Activated naive CD8-positive, alpha-beta T cell treated with anti-CD3 and anti-CD28 coated beads, Interleukin-2, amount 50 U/mL, for 16 hours (primary cell): Measurements from ENCODE around the gene EFCAB14.
"Not testable (repeated sequence)": the region's sequence is repeated elsewhere in the genome, so short reads cannot be mapped to it uniquely, and the experiment has no call there.

Experiments
- DNase-seq: peaks from one replicate; pipeline ENCODE4 v3.0.0-alpha.2; 2020; ENCODE audit warnings: low read depth, low spot score

The EFCAB14 gene

DNA sequence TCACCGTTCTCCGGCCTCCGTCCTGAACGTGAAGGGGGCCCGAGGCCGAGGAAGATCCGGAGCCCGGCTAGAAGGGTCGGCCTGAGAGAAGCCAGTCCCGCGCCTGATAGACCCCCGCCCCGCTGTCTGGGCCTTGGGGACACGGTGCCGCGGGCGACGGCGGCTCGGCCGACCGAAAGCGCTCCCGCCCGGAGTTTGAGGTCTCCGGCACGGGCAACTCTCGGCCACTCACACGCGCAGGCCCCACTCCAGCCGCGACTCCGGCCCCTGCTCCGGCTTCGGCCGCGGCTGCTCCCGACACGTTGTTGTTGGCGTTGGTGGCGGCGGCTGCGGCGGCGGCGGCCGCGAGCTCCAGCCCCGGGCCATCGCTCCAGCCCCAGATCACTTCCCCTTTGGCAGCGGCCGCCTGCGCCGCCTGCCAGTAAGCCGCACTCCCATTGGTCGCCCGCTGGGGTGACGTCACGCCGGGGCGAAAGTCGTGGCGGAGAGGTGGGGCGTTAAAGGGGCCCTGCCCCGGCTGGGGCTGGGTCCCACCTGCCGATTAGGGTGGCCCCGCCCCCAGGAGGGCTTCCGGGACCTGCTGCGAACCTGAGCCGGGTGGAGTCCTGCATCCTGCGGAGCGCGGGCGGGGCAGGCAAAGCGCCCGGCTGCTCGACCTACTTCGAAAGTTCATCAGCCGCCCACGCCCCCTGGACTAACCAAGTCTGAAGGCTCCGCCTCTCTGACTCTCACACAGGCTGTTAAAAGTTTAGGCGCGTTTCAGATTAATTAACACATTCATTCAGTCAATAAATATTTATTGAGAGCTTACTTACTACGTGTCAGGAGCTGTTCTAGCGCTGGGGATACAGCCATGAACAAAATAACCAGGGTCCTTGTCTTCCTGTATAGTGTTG, at the start of gene EFCAB14:
Gene EFCAB14 (minus strand): TSS at position 388 of the 896 bp plus-strand sequence. CDS start 1,027 bp downstream, outside the sequence.
- peak; percentile 96 for DNase-seq

- DNase-seq: no peak
Measured at GRCh38 chr1:46768445-46768844, 49.5 kb upstream of the EFCAB14 start.

DNA sequence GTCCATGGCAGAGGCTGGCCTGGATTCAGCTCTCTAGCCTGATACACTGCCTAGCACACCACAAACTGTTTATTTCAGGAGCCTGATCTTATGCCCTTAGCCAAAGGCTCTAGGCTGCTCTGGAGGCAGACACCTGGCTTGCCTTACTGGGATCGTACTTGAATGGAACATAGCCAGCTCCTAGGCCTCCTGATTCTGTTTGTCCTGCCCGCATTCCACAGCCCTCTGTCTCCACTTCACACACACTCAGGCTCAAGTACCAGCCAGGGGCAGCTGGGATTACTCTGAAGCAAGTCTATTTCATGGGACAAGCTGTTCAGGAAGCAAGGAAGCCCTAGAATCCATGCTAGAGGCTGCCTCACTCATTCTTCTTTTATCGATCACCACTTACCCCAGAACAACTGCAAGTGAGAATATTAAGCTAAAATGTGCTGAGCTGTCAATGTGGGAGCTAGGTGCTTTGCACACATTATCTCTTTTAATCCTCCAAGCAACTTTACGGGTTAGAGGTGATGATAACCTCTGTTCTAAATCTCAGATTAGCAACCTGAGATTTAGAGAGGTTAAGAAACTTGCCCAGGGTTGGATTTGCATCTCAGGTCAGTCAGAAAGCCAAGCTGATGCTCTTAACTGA, 48.9 kb upstream of the EFCAB14 start:
- no peak for DNase-seq

DNA sequence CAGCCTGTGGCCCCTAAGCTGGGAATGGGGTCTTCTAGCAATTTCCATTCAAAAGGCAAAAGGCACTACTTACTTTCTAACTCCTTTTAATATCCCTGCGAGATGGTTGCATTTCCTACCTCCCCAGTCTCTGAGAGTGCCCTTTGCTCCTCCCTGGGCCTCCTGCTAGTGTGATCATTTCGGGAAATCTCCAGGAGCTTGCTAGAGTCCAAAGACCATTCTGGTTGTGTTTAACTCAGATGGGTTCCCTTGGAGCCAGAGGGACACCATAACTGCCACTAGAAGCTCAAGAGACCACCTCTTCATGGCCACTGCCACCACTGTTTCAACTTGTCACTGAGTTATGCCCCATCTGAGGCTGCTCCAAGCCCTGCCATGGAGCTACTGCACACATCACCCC, 45.5 kb upstream of the EFCAB14 start:
- DNase-seq: no peak

DNA sequence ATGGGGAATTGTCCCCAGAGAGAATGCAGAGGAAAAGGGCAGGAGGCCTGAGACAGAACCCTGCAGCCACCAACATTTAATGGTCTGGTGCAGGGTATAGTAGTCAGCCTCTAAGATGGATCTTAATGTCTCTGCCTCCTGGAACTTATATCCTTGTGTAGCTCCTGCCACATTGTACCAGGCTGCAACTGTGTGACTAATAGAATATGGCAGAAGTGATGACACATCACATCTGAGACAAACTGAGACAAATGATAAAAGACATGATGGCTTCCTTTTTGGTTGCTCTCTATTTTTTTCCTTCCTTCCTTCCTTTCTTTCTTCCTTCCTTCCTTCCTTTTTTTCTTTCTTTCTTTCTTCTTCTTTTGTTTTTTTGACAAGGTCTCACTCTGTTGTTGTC, 42.8 kb upstream of the EFCAB14 start:
- DNase-seq: no peak

GRCh38 chr1:46760558-46761166, 41.7 kb upstream of the EFCAB14 start:
- DNase-seq: no peak

DNA sequence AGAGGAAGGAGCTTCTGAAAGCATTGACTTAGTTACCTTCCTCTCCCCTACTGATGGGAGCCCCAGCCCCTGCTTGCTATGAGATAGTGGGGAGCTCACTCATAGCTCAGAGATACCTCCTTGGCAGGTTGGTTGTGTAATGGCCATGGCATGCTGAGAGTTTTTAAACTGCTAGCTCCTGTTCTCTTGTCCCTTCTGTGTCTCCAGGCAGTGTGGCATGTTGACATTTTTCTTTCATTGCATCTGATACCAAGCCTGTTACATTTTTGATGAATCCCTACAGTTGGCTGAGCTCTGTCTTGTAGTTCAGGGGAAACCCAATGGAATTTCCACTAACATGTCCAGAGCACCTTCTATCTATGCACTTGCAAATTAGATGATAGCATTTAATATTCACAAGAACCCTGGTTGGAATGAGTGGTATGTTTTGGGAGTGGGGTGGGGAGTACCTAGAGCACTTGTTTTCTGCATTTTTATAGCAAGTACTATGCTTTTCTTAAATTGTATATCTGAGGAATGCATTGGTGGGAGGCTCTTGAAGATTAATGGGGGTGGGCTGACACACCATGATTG, 39.1 kb upstream of the EFCAB14 start:
- no peak for DNase-seq

DNA sequence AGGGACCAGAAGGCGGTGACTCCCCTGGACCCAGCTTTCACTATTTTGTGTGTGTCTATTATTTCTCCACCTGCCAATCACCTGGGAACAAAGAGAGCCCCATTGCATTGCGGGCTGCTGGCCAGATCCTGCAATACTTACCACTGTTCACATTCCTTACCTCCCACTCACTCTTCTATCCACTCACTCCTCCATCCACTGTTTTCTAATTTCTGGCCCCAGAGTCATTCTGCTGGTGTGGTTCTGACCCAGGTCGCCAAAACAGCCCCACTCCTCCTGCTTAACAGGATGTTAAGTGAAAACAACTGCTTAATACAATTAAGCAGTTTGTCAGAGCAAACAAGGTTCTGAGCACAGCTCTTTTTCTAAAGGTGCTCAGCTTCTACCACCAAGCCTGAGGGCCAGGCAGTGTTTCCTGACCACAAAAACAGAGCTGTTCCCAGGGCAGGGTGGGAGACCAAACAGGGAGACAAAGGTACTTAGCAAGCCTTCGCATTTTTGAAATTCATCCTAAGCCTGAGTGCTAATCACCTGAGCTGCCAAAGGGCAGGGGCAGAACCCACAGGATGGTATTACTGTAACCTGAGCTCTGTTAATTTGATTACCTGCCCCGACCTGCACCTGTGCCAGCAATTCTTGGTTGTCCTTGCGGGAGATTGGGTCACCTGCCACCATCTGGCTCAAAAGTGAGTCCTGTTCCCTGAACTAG, 38.5 kb upstream of the EFCAB14 start:
- no peak for DNase-seq

- DNase-seq: no peak
Measured at GRCh38 chr1:46755121-46755520, 36.2 kb upstream of the EFCAB14 start.

DNA sequence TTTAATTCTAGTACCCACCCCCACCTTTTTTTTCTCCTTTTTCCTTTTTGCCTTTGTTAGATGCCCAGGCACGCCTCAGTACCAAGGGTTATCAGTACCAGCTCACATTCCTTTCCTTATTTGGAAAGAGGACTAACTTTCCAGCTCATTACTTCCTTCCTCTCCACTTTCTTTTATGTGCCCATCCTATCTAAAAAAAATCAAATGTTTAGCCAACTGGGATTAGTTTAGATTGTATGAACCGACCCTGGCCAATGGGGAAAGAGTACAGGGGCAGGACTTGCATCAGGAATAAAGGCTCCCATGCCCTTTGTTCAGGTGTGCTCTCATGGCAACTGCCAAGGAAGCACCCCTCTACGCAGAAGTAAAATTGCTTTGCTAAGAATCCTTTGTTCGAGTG, 35.8 kb upstream of the EFCAB14 start:
- DNase-seq: not testable (repeated sequence)

GRCh38 chr1:46753985-46754384, 35.1 kb upstream of the EFCAB14 start:
- no peak for DNase-seq

GRCh38 chr1:46749921-46750404, 31.0 kb upstream of the EFCAB14 start:
- no peak for DNase-seq

DNA sequence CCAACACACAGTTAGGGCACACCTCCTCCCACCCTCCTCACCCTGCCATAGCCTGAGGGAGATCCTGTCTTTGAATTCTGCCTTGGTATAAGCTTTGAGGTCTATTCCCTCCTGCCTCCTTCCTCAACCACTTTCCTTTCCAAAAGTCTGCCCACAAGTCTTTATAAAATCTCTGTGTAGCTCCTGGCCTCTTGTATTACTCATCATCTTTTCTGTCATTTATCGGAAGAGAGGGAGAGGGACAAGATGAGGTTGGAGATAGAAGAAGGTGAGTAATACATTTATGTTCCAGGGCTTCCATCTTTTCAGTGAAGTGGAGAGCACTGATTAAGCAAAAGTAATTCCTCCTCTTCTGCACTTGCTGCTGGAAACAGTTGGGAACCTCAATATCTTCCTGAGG, 30.5 kb upstream of the EFCAB14 start:
- DNase-seq: no peak

DNA sequence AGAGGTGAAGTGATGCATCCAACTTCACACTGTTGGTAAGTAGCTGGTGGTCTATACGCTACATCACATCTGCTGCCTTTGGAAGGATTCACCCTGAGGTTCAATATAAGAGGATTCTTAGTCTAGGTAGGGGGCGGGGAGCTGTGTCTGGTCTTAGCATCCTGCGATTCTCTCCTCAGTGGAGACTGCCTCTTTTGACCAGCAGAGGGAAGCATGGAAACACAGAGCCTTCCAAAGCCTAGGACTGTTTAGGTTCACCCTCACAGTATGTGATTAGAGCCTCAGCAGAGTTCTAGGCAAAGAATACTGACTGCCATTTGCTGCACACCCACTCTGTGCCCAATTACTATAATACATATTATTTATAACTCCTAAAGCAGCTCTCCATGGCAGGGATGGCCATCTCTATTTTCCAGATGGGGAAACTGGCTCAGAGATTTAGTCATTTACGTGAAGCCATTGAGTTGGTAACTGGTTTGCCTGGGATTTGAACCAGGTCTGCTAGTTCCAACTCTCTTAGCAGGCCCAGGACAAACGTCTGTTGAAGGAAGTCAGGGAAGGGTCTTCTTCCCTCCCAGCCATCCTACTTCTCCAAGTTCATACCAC, 28.9 kb upstream of the EFCAB14 start:
- no peak for DNase-seq

DNA sequence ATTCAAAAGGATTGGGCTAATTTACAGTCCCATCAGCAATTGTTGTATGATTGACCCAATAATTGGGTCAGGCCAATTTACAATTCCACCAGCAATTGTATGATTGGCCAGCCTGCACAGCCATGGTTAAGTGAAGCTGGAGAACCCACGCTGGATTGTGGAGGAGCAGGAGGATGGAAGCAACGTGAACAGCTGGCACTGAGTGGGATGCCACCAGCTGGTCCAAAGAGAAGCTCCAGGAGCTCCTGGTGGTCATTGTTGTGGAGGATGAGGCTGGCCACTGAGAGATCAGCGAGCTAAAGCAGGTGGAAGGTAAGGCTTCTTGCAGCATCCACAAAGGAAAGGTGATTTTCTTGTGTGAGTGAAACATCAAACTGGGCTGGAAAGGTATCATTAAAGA, 23.2 kb upstream of the EFCAB14 start:
- DNase-seq: no peak

DNA sequence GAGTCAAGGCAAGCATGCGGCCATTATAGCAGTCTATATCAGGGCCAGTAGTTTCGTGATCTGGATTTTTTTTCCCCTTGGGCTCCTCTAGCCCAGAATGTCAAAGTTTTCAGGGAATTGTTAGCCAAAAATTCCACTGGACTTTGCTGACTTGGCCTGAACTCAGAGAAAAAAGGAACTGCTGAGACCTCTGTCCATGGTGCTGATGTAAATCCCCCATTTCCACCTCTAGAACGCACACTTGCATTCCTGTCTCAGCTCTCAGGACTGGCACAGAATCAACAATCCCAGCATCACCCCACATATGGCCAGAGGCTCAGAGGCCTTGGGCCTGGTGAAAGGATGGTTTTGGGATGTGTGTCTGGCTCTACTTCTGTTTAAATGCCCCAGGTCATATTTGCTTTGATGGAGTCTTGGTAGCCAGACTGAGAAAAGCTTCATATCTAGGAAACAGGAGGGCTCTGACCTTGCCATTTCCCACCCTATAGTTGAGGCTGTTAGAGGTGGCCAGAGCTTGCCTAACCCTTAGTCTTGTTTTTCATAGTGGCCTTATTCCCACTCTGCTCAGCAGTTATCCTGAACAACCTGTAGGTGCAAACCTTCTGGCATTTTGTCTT, 16.9 kb upstream of the EFCAB14 start:
- DNase-seq: no peak

GRCh38 chr1:46728327-46728873, 9.5 kb upstream of the EFCAB14 start:
- DNase-seq: not testable (repeated sequence)

GRCh38 chr1:46725736-46726108, 6.8 kb upstream of the EFCAB14 start:
- no peak for DNase-seq

GRCh38 chr1:46724991-46725735, 6.2 kb upstream of the EFCAB14 start:
- DNase-seq: peak; percentile 37

DNA sequence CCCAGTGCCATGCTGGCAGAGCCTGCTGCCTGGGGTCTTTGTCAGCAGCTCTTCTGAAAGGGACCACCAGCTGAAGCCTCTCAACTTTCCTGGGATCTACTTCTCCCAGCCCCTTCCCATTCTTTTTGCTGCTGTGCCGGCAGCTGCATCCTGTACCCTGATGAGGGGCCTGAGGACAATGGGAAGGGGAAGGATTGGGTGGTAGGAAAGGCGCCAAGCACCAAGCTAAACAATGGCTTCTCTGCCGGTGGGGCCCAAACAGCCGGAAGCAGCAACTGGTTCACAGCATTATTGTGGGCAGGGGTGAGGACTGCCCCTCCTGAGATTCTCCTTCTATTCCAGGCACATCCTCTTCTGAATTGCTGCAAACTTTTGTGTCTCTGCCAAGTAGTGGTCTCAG, 5.0 kb upstream of the EFCAB14 start:
- no peak for DNase-seq
